ENCODE data around the gene CCDC178.

The CCDC178 gene

DNA sequence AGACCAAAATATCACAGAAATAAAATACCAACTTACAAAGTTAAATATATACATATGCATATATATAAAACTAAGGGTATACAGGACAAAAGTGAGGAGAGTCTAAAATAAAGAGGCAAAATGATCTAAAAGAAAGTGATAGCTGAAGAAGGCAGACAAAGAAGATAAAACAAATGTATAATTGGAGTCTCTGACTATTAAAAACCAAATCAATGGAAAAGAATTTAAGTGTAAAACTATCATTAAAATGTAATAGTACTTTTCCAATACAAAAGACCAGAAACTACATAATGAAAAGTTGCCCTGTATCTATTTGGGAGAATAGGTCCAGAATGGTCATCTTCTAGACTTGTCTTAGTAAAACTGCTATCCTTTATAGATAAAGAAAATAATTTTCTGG, 400.3 kb downstream of the CCDC178 start:
- Histone ChIP-seq H3K9ac (ENCODE audit: low read length) (no peak overlapping the region), H3K9me3 (ENCODE audit: control insufficient read depth, low read depth, low read length) (peaks cover 6% of the 10 kb centered on the region), H3K27ac (ENCODE audit: low read length) (no peak overlapping the region), H3K36me3 (ENCODE audit: control insufficient read depth, low read depth, low read length) (no peaks in the 10 kb centered on the region), H3K27me3 (ENCODE audit: control insufficient read depth, insufficient read depth, low read length) (no peaks in the 10 kb centered on the region), H3K4me3 (ENCODE audit: low read length) (no peak overlapping the region), H3K4me1 (ENCODE audit: control insufficient read depth, low read depth, low read length) (no peaks in the 10 kb centered on the region)

DNA sequence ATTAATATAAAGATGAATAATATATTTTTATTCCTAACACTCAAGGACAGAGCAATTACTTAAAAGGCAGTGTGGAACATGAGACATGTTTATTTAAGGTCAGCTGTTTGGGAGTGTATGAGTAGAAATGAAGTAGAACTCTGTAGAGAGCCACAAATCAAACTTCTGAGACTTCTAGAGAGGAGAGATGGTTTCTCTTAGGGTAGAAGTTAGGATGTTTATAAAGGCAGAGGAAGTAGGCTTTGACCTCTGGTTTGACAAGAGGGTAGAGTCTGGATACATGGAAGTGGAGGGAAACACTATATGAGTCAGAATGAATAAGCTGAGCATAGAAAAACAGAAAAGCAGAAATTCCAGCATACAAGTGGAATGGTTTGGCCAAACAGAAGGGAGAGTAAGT, 405.6 kb downstream of the CCDC178 start:
- Histone ChIP-seq H3K4me3 (ENCODE audit: low read length) (no peak overlapping the region), H3K9me3 (ENCODE audit: control insufficient read depth, low read depth, low read length) (peaks cover 3% of the 10 kb centered on the region), H3K27me3 (ENCODE audit: control insufficient read depth, insufficient read depth, low read length) (no peaks in the 10 kb centered on the region), H3K36me3 (ENCODE audit: control insufficient read depth, low read depth, low read length) (no peaks in the 10 kb centered on the region), H3K9ac (ENCODE audit: low read length) (no peak overlapping the region), H3K4me1 (ENCODE audit: control insufficient read depth, low read depth, low read length) (no peaks in the 10 kb centered on the region), H3K27ac (ENCODE audit: low read length) (no peak overlapping the region)

DNA sequence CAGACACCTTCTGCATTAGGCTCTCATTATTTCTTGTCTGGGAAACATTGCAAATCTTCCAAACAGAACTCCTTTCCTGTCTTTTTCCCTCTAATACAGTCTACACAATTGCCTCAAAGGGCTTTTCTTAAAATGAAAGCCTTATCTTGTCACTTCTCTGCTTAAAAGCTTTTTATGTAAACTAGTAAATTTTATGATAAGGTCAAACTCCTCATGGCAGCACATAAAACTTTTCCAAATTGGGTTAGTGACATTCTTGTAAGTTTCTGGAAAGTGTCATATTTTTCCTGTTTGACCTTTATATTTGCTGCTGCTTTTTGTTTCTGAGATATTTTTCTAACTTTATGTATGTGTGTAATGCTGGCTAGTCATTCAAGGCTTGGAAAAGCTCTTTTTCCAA, 406.3 kb downstream of the CCDC178 start:
- Histone ChIP-seq H3K36me3 (ENCODE audit: control insufficient read depth, low read depth, low read length) (no peaks in the 10 kb centered on the region), H3K27me3 (ENCODE audit: control insufficient read depth, insufficient read depth, low read length) (no peaks in the 10 kb centered on the region), H3K9ac (ENCODE audit: low read length) (no peak overlapping the region), H3K27ac (ENCODE audit: low read length) (no peak overlapping the region), H3K4me1 (ENCODE audit: control insufficient read depth, low read depth, low read length) (no peaks in the 10 kb centered on the region), H3K4me3 (ENCODE audit: low read length) (no peak overlapping the region), H3K9me3 (ENCODE audit: control insufficient read depth, low read depth, low read length) (no peaks in the 10 kb centered on the region)

DNA sequence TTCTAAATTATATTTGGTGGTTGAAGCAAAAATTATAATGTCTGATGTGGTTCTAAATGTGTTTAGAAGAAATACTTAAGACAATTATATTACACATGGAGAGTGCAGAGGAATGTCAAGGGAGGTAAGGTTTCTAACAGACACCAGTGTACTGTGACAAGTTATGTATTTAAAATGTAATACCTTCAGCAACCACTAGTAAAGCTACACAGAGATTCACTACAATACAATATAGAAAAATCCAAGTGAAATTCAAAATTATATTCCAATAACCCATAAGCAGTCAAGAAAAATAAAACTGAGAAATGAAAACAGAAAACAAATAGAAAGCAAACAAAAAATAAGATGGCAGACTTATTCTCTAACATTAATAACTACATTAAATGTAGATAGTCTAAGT, 418.2 kb downstream of the CCDC178 start:
- Histone ChIP-seq H3K27me3 (ENCODE audit: control insufficient read depth, insufficient read depth, low read length) (no peaks in the 10 kb centered on the region), H3K9me3 (ENCODE audit: control insufficient read depth, low read depth, low read length) (no peaks in the 10 kb centered on the region), H3K4me1 (ENCODE audit: control insufficient read depth, low read depth, low read length) (no peaks in the 10 kb centered on the region), H3K9ac (ENCODE audit: low read length) (no peak overlapping the region), H3K4me3 (ENCODE audit: low read length) (no peak overlapping the region), H3K36me3 (ENCODE audit: control insufficient read depth, low read depth, low read length) (no peaks in the 10 kb centered on the region), H3K27ac (ENCODE audit: low read length) (no peak overlapping the region)

DNA sequence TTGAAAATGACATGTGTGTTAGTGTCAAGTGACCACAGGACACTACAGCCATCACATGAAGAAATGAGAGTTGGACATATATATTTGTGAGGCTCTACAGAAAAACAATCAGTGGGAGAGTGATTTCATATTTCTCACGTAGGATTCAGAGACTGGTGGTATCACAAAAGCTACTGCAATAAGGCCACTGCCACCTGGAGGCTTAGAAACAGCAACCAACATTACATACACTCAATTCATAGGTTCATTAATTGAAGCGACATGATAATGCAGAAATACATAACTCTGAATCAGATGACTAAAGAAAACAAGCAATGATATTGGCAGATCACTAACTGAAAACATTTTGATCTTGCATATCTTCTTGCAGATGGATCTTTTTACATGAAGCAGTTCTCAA, 419.6 kb downstream of the CCDC178 start:
- H3K9me3 ChIP-seq (ENCODE audit: control insufficient read depth, low read depth, low read length), result no peaks in the 10 kb centered on the region
- H3K9ac ChIP-seq (ENCODE audit: low read length), result no peak overlapping the region
- H3K27me3 ChIP-seq (ENCODE audit: control insufficient read depth, insufficient read depth, low read length), result no peaks in the 10 kb centered on the region
- no peaks in the 10 kb centered on the region for H3K4me1 ChIP-seq (ENCODE audit: control insufficient read depth, low read depth, low read length)
- H3K27ac ChIP-seq (ENCODE audit: low read length), result no peak overlapping the region
- no peak overlapping the region for H3K4me3 ChIP-seq (ENCODE audit: low read length)
- no peaks in the 10 kb centered on the region for H3K36me3 ChIP-seq (ENCODE audit: control insufficient read depth, low read depth, low read length)

DNA sequence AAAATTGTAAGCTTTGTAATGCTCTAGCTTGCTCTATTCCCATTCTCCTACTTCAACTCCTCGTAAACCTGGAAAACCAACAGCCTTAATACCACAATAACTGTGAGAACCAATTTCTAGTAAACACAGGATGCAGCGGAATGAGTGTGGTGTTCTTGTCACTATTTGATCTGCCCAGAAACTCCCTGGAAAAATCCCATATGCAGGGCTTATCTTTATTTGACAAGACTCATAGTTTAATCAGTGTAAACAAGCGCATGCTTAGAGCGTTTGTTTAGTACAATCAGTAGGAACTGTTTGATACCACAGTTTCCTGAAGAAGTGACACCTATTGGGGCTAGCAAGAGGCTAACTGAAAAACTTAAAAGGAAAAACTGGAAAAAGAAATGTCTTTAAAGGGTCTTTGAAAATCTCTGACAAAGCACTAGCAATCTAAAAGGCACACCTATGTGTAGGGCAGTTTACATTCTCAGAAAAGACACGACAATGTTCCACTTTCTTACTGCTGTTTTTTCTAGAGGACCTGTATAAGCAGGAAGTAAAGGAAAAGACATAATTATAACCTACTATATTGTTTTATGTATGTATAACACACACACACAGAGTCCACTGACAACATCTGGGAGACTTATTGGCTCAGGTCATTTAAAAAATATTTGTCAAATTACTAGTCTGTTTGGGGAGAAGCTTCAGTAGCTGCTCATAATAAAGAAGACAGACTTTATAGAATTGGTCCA, 426.3 kb downstream of the CCDC178 start:
- Histone ChIP-seq H3K27ac (ENCODE audit: low read length) (no peak overlapping the region), H3K9me3 (ENCODE audit: control insufficient read depth, low read depth, low read length) (no peaks in the 10 kb centered on the region), H3K4me1 (ENCODE audit: control insufficient read depth, low read depth, low read length) (peaks cover 10% of the 10 kb centered on the region), H3K27me3 (ENCODE audit: control insufficient read depth, insufficient read depth, low read length) (no peaks in the 10 kb centered on the region), H3K36me3 (ENCODE audit: control insufficient read depth, low read depth, low read length) (no peaks in the 10 kb centered on the region), H3K4me3 (ENCODE audit: low read length) (no peak overlapping the region), H3K9ac (ENCODE audit: low read length) (no peak overlapping the region)

DNA sequence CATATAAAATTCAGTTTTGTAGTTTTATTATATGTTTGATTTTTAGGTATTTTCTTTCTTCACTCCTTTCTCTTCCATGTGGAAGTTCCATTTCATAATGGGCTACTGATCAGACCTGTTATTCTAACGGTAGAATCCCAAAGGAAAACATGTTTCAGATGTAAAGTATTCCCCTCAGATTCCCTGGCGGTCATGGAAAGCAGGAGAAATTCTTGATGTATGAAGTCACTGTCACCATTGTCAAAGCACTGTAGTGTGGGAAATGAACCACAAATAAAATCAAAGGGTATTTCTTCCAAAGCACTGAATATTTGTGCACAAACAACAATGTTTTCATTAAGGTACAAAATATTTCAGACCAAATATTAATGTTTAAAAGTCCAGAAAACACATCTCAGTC, 430.4 kb downstream of the CCDC178 start:
- H3K4me1 ChIP-seq (ENCODE audit: control insufficient read depth, low read depth, low read length), result peaks cover 10% of the 10 kb centered on the region
- no peak overlapping the region for H3K27ac ChIP-seq (ENCODE audit: low read length)
- H3K27me3 ChIP-seq (ENCODE audit: control insufficient read depth, insufficient read depth, low read length), result no peaks in the 10 kb centered on the region
- H3K36me3 ChIP-seq (ENCODE audit: control insufficient read depth, low read depth, low read length), result no peaks in the 10 kb centered on the region
- H3K9ac ChIP-seq (ENCODE audit: low read length), result no peak overlapping the region
- H3K4me3 ChIP-seq (ENCODE audit: low read length), result no peak overlapping the region
- H3K9me3 ChIP-seq (ENCODE audit: control insufficient read depth, low read depth, low read length), result no peaks in the 10 kb centered on the region

DNA sequence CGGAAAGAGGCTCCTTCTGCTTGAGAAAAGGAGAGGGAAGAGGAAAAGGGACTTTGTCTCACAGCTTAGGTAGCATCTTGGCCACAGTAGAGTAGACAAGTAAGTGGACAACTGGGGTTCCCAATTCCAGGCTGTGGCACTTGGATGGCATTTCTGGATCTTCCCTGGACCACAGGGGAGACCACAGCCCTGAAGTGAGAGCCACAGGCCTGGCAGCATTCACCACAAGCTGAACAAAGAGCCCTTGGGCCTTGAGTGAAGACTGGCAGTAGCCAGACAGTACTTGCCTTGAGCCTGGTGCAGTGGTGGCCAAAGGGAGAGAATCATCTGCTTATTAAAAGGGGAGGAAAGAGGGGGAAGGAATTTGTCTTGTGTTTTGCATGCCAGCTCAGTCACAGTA, 441.6 kb downstream of the CCDC178 start:
- H3K4me3 ChIP-seq (ENCODE audit: low read length), result no peak overlapping the region
- no peaks in the 10 kb centered on the region for H3K36me3 ChIP-seq (ENCODE audit: control insufficient read depth, low read depth, low read length)
- no peak overlapping the region for H3K27ac ChIP-seq (ENCODE audit: low read length)
- H3K27me3 ChIP-seq (ENCODE audit: control insufficient read depth, insufficient read depth, low read length), result no peaks in the 10 kb centered on the region
- H3K4me1 ChIP-seq (ENCODE audit: control insufficient read depth, low read depth, low read length), result no peaks in the 10 kb centered on the region
- no peaks in the 10 kb centered on the region for H3K9me3 ChIP-seq (ENCODE audit: control insufficient read depth, low read depth, low read length)
- H3K9ac ChIP-seq (ENCODE audit: low read length), result no peak overlapping the region

DNA sequence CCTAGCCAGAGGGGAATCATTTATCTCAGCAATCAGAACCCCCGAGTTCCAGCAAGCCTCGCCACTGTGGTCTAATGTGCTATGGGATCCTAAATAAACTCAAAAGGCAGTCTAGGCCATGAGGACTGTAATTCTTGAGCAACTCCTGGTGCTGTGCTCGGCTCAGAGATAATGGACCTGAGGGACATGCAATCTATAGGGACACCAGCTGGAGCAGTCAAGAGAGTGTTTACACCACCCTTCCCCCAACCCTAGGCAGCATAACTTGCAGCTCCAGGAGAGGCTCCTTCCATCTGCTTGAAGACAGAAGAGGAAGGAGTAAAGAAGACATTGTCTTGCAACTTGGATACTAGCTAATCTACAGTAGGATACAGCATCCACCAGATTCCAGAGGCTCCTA, 442.2 kb downstream of the CCDC178 start:
- no peak overlapping the region for H3K9ac ChIP-seq (ENCODE audit: low read length)
- no peak overlapping the region for H3K27ac ChIP-seq (ENCODE audit: low read length)
- no peak overlapping the region for H3K4me3 ChIP-seq (ENCODE audit: low read length)
- H3K4me1 ChIP-seq (ENCODE audit: control insufficient read depth, low read depth, low read length), result no peaks in the 10 kb centered on the region
- H3K27me3 ChIP-seq (ENCODE audit: control insufficient read depth, insufficient read depth, low read length), result no peaks in the 10 kb centered on the region
- no peaks in the 10 kb centered on the region for H3K9me3 ChIP-seq (ENCODE audit: control insufficient read depth, low read depth, low read length)
- no peaks in the 10 kb centered on the region for H3K36me3 ChIP-seq (ENCODE audit: control insufficient read depth, low read depth, low read length)

DNA sequence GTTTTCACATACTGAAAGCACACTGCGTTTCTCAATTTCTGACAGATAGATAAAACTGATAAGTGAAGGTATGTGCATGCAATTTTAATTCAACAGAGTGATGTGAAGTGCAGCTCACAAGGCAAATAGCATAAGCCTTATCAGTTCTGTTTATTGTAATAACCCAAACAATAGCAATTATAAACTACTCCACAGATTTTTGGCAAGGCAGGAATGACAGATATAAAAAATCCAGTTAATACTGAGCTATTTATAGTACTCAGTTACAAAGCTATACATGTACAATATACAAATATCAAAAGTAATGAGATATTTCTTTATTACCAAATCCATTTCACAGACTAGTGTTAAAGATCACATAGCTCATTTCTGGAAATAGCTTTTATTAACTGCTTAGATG, 456.8 kb downstream of the CCDC178 start:
- Histone ChIP-seq H3K27me3 (ENCODE audit: control insufficient read depth, insufficient read depth, low read length) (no peaks in the 10 kb centered on the region), H3K4me3 (ENCODE audit: low read length) (no peak overlapping the region), H3K9ac (ENCODE audit: low read length) (no peak overlapping the region), H3K27ac (ENCODE audit: low read length) (no peak overlapping the region), H3K36me3 (ENCODE audit: control insufficient read depth, low read depth, low read length) (no peaks in the 10 kb centered on the region), H3K4me1 (ENCODE audit: control insufficient read depth, low read depth, low read length) (no peaks in the 10 kb centered on the region), H3K9me3 (ENCODE audit: control insufficient read depth, low read depth, low read length) (no peaks in the 10 kb centered on the region)

DNA sequence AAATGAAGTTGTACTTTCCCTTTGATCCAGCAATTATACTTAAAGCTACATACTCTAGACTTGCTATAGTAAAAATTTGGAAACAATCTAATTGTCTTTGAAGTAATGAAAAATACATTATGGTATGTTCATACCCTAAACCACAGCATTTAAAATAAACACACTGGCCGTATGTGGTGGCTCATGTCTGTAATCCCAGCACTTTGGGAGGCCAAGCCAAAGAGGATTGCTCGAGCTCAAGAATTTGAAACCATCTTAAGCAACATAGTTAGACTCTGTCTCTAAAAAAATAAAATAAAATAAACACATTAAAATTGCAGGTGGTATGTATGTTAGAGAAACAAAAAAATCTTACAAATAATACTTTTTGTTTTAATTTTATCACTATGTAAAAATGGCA, 459.6 kb downstream of the CCDC178 start:
- Histone ChIP-seq H3K4me3 (ENCODE audit: low read length) (no peak overlapping the region), H3K9me3 (ENCODE audit: control insufficient read depth, low read depth, low read length) (no peaks in the 10 kb centered on the region), H3K27me3 (ENCODE audit: control insufficient read depth, insufficient read depth, low read length) (no peaks in the 10 kb centered on the region), H3K36me3 (ENCODE audit: control insufficient read depth, low read depth, low read length) (no peaks in the 10 kb centered on the region), H3K27ac (ENCODE audit: low read length) (no peak overlapping the region), H3K9ac (ENCODE audit: low read length) (no peak overlapping the region), H3K4me1 (ENCODE audit: control insufficient read depth, low read depth, low read length) (no peaks in the 10 kb centered on the region)

DNA sequence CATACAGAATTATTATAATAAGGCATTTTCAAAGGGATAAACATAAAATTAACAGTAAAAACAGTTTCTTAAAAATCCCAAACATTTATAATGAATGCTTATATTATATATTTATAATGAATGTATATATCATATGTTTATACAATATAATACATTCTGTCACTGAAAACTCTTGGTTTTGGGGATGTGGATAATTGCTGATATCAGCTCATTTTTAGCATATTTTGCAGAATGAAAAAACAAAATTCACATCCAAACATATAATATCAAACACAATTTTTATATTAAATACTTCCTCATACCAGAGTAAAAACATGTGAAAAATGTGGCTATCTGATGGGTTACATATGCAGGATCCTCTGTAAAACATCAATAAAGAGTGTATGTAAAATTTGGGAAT, 465.0 kb downstream of the CCDC178 start:
- Histone ChIP-seq H3K27ac (ENCODE audit: low read length) (no peak overlapping the region), H3K9ac (ENCODE audit: low read length) (no peak overlapping the region), H3K36me3 (ENCODE audit: control insufficient read depth, low read depth, low read length) (no peaks in the 10 kb centered on the region), H3K9me3 (ENCODE audit: control insufficient read depth, low read depth, low read length) (no peaks in the 10 kb centered on the region), H3K27me3 (ENCODE audit: control insufficient read depth, insufficient read depth, low read length) (no peaks in the 10 kb centered on the region), H3K4me3 (ENCODE audit: low read length) (no peak overlapping the region), H3K4me1 (ENCODE audit: control insufficient read depth, low read depth, low read length) (no peaks in the 10 kb centered on the region)
